ENCODE measurements around the gene MSS51.
"Not testable (repeated sequence)": the region's sequence is repeated elsewhere in the genome, so short reads cannot be mapped to it uniquely, and the experiment has no call there.

MSS51 gene

GRCh38 chr10:73414230-73414945 lies 19.0 kb downstream of the MSS51 start:
- no peak for DNase-seq (ENCODE audit: low read depth in 2 of 2)

GRCh38 chr10:73413528-73414229 lies 19.7 kb downstream of the MSS51 start, which contains the start of gene ANXA7:
Gene ANXA7, minus strand, starts transcription at chr10:73414058. Its CDS starts 13,202 bp downstream, at chr10:73400856.
- peak; percentile 87 to 88 for DNase-seq (ENCODE audit: low read depth in 2 of 2)

- no peak for DNase-seq (ENCODE audit: low read depth in 2 of 2)
Measured at GRCh38 chr10:73413108-73413527, 20.2 kb downstream of the MSS51 start.

GRCh38 chr10:73410897-73411296 lies 22.5 kb downstream of the MSS51 start:
- DNase-seq (ENCODE audit: low read depth in 2 of 2): no peak

GRCh38 chr10:73408978-73409521 lies 24.3 kb downstream of the MSS51 start:
- no peak for DNase-seq (ENCODE audit: low read depth in 2 of 2)

GRCh38 chr10:73408061-73408460 lies 25.3 kb downstream of the MSS51 start:
- DNase-seq (ENCODE audit: low read depth in 2 of 2): no peak

GRCh38 chr10:73407495-73407894 lies 25.9 kb downstream of the MSS51 start:
- no peak for DNase-seq (ENCODE audit: low read depth in 2 of 2)

- no peak for DNase-seq (ENCODE audit: low read depth in 2 of 2)
Measured at GRCh38 chr10:73406846-73407245, 26.5 kb downstream of the MSS51 start.

- no peak for DNase-seq (ENCODE audit: low read depth in 2 of 2)
Measured at GRCh38 chr10:73405556-73405955, 27.8 kb downstream of the MSS51 start.

- no peak for DNase-seq (ENCODE audit: low read depth in 2 of 2)
Measured at GRCh38 chr10:73404690-73405089, 28.7 kb downstream of the MSS51 start.

GRCh38 chr10:73401636-73402035 lies 31.7 kb downstream of the MSS51 start:
- no peak for DNase-seq (ENCODE audit: low read depth in 2 of 2)

GRCh38 chr10:73399063-73399462 lies 34.3 kb downstream of the MSS51 start:
- DNase-seq (ENCODE audit: low read depth in 2 of 2): no peak

GRCh38 chr10:73398024-73398423 lies 35.3 kb downstream of the MSS51 start:
- no peak for DNase-seq (ENCODE audit: low read depth in 2 of 2)

- DNase-seq (ENCODE audit: low read depth in 2 of 2): not testable (repeated sequence)
Measured at GRCh38 chr10:73394325-73394724, 39.0 kb downstream of the MSS51 start.

- DNase-seq (ENCODE audit: low read depth in 2 of 2): no peak
Measured at GRCh38 chr10:73388228-73388627, 45.1 kb downstream of the MSS51 start.

- no peak for DNase-seq (ENCODE audit: low read depth in 2 of 2)
Measured at GRCh38 chr10:73386583-73386982, 46.8 kb downstream of the MSS51 start.

- DNase-seq (ENCODE audit: low read depth in 2 of 2): no peak
Measured at GRCh38 chr10:73379064-73379748, 54.2 kb downstream of the MSS51 start.

- DNase-seq (ENCODE audit: low read depth in 2 of 2): no peak
Measured at GRCh38 chr10:73376679-73377078, 56.7 kb downstream of the MSS51 start.
